HG02981 (cell line): ENCODE data around the gene CBFA2T2.
"Not testable (repeated sequence)": the region's sequence is repeated elsewhere in the genome, so short reads cannot be mapped to it uniquely, and the experiment has no call there.

Experiments used
- ATAC-seq: cut with Tn5 transposase; IDR thresholded peaks from one replicate; pipeline ENCODE4 v1.9.1; 2021; ENCODE audit warnings: mild to moderate bottlenecking, moderate library complexity; ENCODE audit not compliant: unreplicated experiment

CBFA2T2 gene

GRCh38 chr20:33612001-33612400 is 122.1 kb downstream of the CBFA2T2 start:
- no peak for ATAC-seq

- no peak for ATAC-seq
These were observed 132.0 kb downstream of the CBFA2T2 start for GRCh38 chr20:33621717-33622400.

DNA sequence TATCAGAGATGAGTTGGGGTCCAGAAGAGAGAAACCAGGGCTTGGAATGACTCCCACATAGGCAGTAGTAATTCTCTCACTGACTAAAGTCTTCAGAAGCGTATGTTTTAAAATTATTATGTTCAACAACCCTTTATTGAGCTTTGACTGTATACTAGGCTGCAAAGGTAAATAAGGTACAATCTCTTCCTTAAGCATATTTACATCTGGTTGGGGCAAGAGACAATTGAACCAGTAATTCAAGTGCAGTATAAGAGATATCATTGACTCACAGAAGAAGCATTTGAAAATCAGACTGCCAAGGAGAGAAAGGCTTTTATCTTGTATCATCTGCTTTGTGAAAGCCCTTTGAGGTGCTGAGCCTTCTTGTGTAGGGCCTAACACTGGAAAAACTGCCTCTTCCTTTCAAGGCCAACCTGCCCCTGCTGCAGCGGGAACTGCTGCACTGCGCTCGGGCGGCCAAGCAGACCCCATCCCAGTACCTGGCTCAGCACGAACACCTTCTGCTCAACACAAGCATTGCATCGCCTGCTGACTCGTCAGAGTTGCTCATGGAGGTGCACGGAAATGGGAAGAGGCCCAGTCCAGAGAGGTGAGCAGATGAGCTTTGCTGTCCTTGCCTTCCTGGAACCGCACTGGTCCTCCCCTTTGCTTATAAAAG is 132.9 kb downstream of the CBFA2T2 start:
- ATAC-seq: no peak

GRCh38 chr20:33624399-33624798 is 134.5 kb downstream of the CBFA2T2 start:
- ATAC-seq: no peak

- ATAC-seq: no peak
These were observed 136.3 kb downstream of the CBFA2T2 start for GRCh38 chr20:33626190-33626589.

GRCh38 chr20:33627577-33628216 is 137.8 kb downstream of the CBFA2T2 start:
- no peak for ATAC-seq

DNA sequence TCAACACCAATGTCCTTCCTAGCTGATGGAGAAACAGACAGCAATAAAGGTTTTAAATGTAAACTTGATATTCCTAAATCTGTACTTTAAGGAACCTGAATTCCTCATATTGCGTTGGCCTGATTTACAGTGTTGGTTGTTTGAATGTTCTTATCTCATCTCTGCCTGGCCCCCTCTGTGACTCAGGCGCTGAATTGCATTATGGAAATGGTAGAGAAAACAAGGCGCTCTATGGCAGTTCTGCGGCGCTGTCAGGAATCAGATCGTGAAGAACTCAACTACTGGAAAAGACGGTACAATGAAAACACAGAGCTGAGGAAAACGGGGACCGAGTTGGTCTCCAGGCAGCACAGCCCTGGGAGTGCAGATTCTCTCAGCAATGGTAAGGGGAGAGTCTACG is 139.6 kb downstream of the CBFA2T2 start:
- ATAC-seq: no peak

- no peak for ATAC-seq
These were observed 140.1 kb downstream of the CBFA2T2 start for GRCh38 chr20:33629979-33630378.

DNA sequence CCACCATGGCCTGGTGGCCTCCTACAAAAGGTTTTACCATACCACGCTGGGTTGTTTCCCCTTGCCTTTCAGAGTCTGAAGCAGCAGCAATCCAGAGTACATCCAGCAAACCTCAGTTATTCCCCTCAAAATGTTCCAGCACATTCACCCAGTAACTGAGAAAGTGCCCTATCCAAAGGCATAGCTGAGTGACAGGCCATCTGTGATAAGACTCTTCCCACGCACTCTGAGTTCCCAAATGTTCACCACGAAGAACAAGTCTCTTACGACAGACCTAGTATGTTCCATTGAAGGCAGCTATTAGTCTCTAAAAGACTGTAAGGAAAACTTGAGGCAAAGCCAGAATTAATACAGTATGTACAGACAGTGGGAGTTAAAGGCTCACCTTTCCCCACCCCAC is 140.6 kb downstream of the CBFA2T2 start:
- ATAC-seq: no peak

GRCh38 chr20:33631910-33632309 is 142.0 kb downstream of the CBFA2T2 start:
- not testable (repeated sequence) for ATAC-seq

- no peak for ATAC-seq
These were observed 145.4 kb downstream of the CBFA2T2 start for GRCh38 chr20:33635341-33635740.

DNA sequence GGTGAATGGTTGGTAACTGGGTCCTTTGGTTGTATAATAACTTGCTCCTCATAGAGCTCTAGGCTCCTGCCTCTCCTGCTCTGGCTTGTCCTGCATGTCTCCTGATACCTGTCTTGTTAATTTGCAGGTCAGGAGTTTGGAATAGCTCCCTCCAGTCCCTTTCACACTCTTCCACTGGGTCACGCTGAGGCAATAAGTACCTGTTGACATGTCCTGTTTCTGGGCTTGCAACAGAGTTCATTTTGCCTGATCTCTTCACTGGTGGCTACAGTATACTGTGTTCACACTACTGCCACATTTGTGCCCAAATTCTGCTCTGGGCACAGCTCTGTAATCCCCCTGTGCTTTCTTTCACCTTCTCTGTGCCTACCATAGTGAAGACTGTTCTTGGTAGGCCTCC is 146.9 kb downstream of the CBFA2T2 start:
- ATAC-seq: no peak

DNA sequence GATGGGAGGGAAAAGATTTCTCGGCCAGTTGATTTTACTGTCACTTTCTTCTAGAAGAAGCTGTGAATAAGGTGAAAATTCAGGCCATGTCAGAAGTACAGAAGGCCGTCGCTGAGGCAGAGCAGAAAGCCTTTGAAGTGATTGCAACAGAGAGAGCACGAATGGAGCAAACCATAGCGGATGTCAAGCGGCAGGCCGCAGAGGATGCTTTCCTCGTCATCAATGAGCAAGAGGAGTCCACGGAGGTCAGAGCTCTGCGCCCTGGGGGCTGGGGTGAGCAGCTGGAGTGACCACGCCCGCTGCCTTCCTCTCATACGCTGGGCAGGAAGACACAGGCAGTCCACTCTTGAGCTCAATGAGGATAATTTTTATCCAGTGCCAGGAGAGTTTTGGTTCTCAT is 150.4 kb downstream of the CBFA2T2 start:
- no peak for ATAC-seq

- no peak for ATAC-seq
These were observed 154.6 kb downstream of the CBFA2T2 start for GRCh38 chr20:33644313-33645071.

DNA sequence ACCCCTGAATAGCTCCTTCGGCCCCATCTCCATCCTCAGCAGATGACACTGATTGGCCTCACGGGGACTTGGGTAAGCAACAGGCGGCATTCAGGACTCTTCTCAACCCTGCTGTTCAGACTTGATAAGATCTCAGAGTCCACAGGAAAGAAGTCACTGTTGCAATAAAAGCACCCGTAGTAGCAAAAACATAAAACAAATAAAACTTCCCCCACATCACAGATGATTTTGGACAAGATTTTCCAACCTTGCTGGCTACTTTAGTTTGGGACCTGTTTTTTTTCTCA is 155.1 kb downstream of the CBFA2T2 start:
- no peak for ATAC-seq

DNA sequence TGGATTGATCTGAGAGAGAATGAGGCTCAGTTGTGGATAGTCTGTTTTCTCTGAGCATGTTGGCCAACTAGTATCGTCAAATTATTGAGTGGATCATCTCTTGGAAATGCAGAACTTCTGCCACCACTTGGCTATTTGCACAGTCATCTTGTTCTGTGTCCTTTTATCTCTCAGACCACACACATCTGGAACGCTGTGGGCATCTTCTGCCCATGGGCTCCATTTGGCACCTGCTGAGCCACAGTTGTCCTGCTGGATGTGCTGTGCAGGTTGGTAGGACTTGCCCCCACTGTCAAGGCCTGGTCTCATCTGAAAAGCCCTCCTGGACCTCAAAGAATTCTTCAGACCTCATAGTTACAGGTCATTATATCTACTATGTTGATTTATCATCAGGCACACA is 155.5 kb downstream of the CBFA2T2 start:
- ATAC-seq: no peak

- no peak for ATAC-seq
These were observed 156.3 kb downstream of the CBFA2T2 start for GRCh38 chr20:33646191-33646590.

- not testable (repeated sequence) for ATAC-seq
These were observed 157.2 kb downstream of the CBFA2T2 start for GRCh38 chr20:33646959-33647602.

DNA sequence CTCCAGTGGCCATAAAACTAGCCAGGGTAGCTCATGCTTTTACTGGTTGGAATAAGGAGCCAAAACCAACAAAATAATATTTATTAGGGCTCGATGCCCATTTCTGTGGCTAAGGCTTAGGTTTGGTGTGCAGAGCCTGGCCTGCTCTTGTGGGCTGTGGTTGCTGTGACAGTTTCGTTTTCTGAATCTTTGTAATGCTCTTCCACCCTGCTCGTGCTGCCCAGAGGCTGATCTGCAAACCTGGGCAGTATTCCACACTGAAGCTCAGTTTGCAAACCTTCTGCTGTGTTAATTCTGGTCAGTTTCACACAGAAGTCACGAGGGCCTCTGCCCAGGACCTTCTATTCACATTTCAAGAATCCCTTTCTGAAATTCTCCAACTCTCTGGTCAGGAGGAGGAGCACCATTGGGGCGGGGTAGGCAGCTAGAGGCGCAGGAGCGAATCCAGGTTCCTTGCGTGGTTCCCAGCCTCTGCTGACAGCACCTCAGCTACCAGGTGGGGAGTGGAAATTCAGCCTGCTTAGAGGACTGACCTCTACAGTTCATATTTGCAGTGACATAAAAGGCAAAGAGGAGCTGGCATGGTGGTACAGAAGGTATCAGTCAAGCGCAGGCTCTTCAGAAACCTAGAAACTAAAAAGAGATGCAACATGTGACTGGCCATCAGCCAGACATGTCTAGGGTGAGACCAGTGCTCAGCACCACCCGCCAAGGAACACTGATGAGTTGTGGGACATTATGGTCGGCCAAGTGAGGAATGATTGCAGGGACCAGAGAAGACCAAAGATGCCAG is 157.9 kb downstream of the CBFA2T2 start:
- ATAC-seq: no peak

DNA sequence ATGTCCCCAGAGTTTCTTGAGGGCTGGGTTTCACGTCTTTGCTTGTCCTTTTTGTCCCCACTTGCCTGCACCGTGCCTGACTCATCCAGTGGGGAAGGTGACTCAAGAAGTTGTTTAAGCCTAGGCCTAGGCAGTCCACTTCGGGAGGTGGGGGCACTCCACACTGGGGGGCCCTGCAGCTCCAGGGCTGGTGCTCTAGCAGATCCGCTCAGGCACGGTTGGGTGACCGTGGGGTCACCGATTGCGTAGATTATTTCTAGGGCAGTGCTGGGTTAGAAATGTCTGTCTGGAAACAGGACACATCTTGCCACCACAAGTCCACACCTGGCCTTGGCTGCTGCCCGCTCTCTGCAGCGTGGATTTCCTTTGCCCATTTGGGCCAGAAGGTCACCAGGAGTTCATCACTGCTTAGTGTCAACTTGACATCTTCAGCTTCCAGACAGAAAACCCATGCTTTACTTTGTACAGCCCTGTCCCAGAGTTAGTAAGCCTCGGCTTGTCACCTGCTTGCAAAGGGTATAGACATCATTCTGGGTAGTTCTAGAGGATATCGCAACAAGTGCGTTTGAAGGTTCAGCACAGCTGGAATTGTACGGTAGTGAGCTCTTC is 158.6 kb downstream of the CBFA2T2 start:
- no peak for ATAC-seq
